RWPE1 (cell line): ENCODE data around the gene DIO3.

Source experiments
- CTCF ChIA-PET: fragments of 350-600 bp; sonication (Branson Sonifier 250); formaldehyde crosslinking; extraction: SDS; loops from one replicate; lab custom pipeline; 2021; lab: Yijun Ruan, JAX
- POLR2A ChIA-PET: fragments of 400-600 bp; formaldehyde crosslinking; extraction: SDS; loops from one replicate; lab custom pipeline; 2020; ENCODE audit warnings: antibody characterized with exemption; ENCODE audit not compliant: low non-redundant PET; lab: Yijun Ruan, JAX
- DNase-seq: peaks from one replicate; pipeline ENCODE4 v3.0.0; 2012; ENCODE audit warnings: low spot score
- H3K27ac ChIP-seq: fragments of 450-650 bp; 2 replicates; pipeline ENCODE4 v1.5.1; 2017
- CTCF ChIP-seq: fragments of 450-650 bp; conservative IDR thresholded peaks from 2 replicates; pipeline ENCODE4 v1.5.1; 2017; ENCODE audit warnings: low read depth, mild to moderate bottlenecking

The DIO3 gene

GRCh38 chr14:101604935-101605780, 43.9 kb downstream of the DIO3 start:
- POLR2A ChIA-PET: no interaction called here

GRCh38 chr14:101605836-101606235, 44.5 kb downstream of the DIO3 start:
- no peak for DNase-seq
- POLR2A ChIA-PET: no interaction called here
- no peak for TF ChIP-seq CTCF
- H3K27ac ChIP-seq: no peak overlapping the region
- CTCF ChIA-PET: interaction anchor here (0.6 kb wide), 1 partner anchor 1207 kb away, joined by 4 read pairs; no protein-coding TSS in a partner anchor

More at GRCh38 chr14:101604935-101605780, 43.9 kb downstream of the DIO3 start:
- DNase-seq: no peak
- H3K27ac ChIP-seq: no peak overlapping the region
- CTCF ChIA-PET: no interaction called here
- no peak for TF ChIP-seq CTCF
